Stimulated activated CD4-positive, alpha-beta T cell treated with anti-CD3 and anti-CD28 coated beads, TNF-alpha, amount 100 ng/mL, for 4 hours (primary cell): ENCODE data around the gene VASP.

Source experiments
- DNase-seq, 3 experiments: peaks; one replicate each; pipeline ENCODE4 v3.0.0-alpha.2; 2020; ENCODE audit warnings: low read depth in 3 of 3

VASP gene

DNA sequence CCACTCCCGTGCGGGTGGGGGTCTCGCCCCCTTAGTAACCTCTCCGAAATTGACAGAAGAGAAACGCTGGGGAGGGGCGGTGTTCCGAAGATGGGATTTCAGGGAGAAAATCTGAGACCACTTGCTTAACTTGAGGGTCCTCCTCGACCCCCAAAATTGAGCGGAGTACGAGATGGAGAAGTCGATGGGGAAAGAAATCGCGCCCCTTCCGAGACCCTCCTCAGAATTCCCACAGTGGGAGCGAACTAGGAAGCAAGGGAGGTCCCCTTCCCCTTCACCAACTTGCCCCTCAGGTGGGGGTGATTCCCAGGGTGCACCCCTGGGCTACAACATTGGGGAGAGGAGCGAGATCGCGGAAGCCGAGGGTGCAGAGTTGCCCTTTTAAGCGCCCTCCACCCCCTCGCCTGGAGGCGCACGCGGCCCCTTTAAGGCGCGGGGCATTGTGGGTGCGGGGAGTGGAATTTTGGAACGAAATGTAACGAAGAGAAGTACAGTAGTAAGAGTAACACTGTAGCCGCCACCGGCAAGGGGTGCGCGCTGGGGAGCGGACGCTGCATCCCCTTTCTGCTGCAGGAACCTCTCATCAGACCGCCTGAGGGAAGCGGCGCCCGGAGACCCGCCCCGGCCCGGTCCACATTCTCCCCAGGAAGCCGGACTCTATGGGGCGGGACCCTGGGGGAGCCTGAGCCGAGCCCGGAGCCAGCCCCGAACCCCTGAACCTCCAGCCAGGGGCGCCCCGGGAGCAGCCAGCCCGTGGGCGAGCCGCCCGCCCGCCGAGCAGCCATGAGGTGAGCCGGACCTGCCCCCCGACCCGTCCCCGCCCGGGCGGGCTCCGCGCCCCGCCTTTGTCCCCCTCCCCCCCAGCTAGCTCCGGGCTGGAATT is at the start of gene VASP:
Gene VASP, plus strand, starts transcription at position 491 of the 883 bp plus-strand sequence. Its CDS starts 293 bp downstream, at position 784.
- DNase-seq = peak; percentile 71 to 85 (median 83)

DNA sequence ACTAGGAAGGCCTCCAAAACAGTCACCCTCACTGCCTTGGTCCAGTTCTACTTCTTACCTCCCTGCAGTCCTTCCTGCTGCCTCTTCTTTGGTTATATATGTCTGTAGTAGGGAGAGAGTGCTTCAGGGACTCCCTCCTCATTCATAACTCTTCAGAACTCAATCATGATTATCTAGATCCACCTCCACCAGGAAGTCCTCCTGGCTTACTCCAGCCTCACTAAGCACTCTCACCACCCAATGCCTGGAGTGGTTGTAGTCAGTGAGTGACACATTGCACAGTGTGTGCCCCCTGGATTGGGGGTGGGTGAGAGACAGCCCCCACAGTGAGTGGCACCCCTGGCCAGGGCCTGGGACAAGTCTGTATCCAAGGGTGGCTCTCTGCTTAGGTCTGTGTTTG is 49.5 kb upstream of the VASP start:
- no peak for DNase-seq

- no peak for DNase-seq
Observed at GRCh38 chr19:45460807-45461347, 46.4 kb upstream of the VASP start.

GRCh38 chr19:45462174-45462573 is 45.1 kb upstream of the VASP start:
- DNase-seq = no peak

DNA sequence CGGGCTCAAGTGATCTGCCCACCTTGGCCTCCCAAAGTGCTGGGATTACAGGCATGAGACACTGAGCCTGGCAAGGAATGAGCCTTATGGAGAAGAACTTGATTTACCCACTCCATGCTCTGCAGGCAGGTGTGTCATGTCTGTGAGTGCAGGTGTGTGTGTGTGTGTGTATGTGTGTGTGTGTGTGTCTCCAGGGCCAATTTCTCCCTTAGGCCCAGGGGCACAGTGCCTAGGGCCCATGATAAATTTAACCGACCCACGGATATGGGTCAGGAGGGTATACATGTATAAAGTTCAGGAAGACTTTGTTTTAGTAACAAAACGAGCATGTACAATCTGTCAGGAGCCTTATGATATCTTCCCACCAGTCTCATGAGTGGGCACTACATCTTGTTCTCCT is 44.0 kb upstream of the VASP start:
- DNase-seq = no peak

DNA sequence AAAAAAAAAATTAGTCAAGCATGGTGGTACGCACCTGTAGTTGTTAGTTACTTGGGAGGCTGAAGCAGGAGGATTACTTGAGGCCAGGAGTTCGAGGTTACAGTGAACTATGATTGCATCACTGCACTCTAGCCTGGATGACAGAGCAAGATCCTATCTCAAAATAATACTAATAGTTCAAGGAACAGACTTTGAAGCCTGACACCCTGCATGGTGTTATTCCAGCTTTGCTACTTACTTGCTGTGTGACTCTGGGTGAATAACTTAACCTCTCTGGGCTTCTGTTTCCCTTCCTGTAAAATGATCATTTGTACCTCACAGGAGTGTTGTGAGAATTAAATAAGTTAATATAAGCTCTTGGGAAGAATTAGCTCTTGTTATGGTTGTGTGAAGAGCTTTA is 43.0 kb upstream of the VASP start:
- DNase-seq = no peak

- no peak for DNase-seq
Observed at GRCh38 chr19:45464852-45465441, 42.3 kb upstream of the VASP start.

GRCh38 chr19:45467115-45467455 is 40.2 kb upstream of the VASP start:
- no peak for DNase-seq

DNA sequence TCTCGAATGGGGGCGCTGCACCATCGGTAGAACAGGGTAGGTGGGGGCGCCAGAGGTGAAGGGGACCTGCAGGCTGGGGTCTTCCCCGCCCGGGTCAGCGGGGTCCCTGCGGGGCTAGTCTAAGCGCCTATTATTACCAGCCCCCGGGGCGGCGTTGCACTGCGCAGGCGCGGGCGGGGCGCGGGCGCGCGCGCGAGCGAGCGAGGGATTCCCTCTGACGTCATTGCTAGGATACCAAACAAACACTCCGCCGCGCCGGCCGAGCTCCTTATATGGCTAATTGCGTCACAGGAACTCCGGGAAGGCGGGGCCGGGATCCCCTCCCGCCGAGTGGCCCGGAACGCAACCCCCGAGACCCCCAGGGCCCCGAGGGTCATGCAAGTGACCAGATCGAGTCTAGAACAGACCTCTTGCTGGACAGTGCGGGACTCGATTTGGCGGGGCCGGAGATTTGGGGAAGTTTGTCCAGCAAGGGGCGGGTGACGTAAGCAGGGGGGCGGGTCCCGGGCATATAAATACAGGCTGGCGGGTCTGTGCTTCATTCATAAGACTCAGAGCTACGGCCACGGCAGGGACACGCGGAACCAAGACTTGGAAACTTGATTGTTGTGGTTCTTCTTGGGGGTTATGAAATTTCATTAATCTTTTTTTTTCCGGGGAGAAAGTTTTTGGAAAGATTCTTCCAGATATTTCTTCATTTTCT is 39.7 kb upstream of the VASP start, which contains the start of gene FOSB:
Gene FOSB, plus strand, starts transcription at position 541 of the 703 bp plus-strand sequence. CDS start 591 bp downstream, outside the sequence.
- peak; percentile 81 to 94 (median 85) for DNase-seq

DNA sequence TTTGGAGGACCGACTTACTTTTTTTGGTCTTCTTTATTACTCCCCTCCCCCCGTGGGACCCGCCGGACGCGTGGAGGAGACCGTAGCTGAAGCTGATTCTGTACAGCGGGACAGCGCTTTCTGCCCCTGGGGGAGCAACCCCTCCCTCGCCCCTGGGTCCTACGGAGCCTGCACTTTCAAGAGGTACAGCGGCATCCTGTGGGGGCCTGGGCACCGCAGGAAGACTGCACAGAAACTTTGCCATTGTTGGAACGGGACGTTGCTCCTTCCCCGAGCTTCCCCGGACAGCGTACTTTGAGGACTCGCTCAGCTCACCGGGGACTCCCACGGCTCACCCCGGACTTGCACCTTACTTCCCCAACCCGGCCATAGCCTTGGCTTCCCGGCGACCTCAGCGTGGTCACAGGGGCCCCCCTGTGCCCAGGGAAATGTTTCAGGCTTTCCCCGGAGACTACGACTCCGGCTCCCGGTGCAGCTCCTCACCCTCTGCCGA is 39.1 kb upstream of the VASP start:
- peak in 1 of 3 experiments; percentile 17 for DNase-seq

DNA sequence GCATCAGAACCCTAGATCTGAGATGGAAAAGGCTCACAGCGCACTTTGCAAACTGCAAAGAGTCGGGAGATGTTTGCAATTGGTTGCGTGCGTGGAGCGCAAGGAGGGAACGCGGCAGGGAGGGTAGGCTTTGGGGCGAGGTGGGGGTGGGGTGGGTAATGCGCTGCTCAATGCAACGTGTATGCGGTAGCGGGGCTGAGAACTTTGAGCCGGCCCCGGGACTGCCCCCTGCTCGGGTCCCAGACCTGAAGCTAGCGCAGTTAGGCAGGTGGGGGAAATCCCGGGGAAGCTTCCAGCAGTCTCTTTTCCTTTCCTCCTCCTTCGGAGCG is 38.5 kb upstream of the VASP start:
- DNase-seq = no peak

DNA sequence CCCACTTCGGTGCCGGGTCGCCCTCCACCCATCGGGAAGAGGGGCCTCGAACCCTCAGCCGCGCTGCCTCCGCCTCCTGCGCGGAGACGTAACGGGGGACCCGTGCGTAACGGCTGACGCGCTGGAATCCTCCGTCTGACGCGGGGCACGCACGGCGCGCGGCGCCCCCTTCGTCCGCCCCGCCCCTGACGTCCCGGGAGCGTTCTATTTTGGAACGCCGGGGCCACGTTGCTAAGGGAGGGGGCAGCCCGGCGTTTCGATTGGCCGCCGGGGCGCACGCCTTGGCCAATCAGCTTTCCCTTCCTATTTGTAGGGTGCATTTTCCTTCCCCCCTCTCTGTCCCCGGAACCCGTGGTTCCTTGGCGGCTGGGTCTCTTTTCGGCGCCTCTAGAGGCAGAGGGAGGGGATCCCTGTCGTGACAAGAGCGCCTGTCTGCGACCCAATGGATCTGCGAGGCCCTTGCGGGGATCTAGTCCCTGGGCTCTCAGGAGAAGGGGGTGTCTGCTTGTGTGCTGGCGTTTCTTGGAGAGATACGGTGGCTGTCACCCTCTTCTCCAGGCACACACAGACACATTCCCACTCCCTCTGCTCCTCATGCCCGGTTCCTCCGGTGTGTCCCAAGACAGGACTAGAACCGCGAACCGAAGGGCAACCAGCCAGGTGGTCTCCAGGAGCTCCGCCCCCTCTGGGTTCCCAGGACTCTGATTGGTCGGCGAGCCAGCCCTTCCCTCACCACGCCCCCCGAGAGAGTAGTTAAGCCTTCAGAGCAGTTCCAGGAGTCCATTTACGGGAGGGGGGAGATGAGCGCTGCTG is 37.9 kb upstream of the VASP start:
- peak; percentile 84 to 87 (median 84) for DNase-seq

GRCh38 chr19:45469945-45470761 is 37.1 kb upstream of the VASP start:
- DNase-seq = no peak

GRCh38 chr19:45470762-45471081 is 36.6 kb upstream of the VASP start:
- DNase-seq = no peak

DNA sequence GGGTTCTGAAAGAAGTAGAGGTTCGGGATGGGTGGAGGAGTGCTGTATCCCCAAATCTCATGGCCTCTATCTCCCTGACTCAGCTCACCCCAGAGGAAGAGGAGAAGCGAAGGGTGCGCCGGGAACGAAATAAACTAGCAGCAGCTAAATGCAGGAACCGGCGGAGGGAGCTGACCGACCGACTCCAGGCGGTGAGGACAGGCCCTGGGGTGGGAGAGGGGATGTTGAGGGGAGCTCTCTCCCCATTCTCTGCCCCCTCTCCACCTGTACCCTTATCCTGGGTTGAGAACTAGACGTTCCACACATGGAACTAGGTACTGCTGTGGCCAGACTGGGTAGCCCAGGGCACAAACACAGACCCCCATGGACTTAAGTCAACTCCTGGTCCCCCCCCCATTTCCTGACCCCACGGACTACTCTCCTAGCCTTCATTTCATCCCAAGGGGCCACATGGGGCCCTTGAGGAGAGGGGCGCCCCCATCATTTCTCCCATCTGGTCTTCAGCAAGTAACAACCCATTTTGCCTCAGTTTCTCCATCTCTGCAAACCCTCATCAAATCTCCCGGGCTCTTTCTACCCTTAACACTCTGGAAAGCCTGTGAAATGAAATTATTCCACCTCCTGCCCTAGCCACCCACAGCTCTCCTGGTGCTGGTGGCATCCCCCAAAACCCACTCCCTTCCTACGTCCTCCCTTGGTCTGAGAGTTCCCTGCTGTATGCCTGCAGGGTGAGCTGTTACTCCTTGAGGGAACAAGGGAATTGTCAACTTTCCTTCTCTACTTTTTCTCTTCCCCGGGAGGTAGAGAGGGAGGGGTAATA is 36.0 kb upstream of the VASP start:
- DNase-seq = no peak

GRCh38 chr19:45471931-45472562 is 35.2 kb upstream of the VASP start:
- DNase-seq = no peak

GRCh38 chr19:45472563-45473366 is 34.5 kb upstream of the VASP start:
- DNase-seq = no peak

DNA sequence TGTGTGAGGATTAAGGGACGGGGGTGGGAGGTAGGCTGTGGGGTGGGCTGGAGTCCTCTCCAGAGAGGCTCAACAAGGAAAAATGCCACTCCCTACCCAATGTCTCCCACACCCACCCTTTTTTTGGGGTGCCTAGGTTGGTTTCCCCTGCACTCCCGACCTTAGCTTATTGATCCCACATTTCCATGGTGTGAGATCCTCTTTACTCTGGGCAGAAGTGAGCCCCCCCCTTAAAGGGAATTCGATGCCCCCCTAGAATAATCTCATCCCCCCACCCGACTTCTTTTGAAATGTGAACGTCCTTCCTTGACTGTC is 34.0 kb upstream of the VASP start:
- DNase-seq = no peak
